Hepatocyte (in vitro differentiated cells): ENCODE data around the gene DNAAF8.

Experiments
- CTCF ChIP-seq: fragments of 200-600 bp; sonication (generic); IDR thresholded peaks from 2 replicates; pipeline ENCODE4 v1.5.1; 2016; ENCODE audit warnings: antibody characterized with exemption, mild to moderate bottlenecking; ENCODE audit not compliant: poor library complexity
- EZH2 ChIP-seq: fragments of 200-600 bp; sonication (generic); IDR thresholded peaks from 2 replicates; pipeline ENCODE4 v1.6.1; 2016; ENCODE audit warnings: antibody characterized with exemption, mild to moderate bottlenecking, borderline replicate concordance

GRCh38 chr16:4790261-4790660 is 55.9 kb downstream of the DNAAF8 start:
- TF ChIP-seq CTCF = no peak
- no peak for TF ChIP-seq EZH2
